HAP-1 (cell line): Measurements from ENCODE around the gene XIRP1.

Experiments used
- DNase-seq, 2 experiments: peaks; one replicate each; pipeline ENCODE4 v3.0.0-alpha.2; 2016 to 2020; ENCODE audit warnings: low spot score in 2 of 2
- H3K27me3 ChIP-seq: fragments of 250-450 bp; sonication (Bioruptor Pico); 2 replicates; pipeline ENCODE4 v1.5.1; 2020; ENCODE audit warnings: low read depth, mild to moderate bottlenecking, moderate library complexity
- H3K36me3 ChIP-seq: fragments of 250-450 bp; sonication (Bioruptor Pico); replicated peaks from 2 replicates; pipeline ENCODE4 v1.5.1; 2020; ENCODE audit warnings: mild to moderate bottlenecking
- H3K4me1 ChIP-seq: fragments of 250-450 bp; sonication (Bioruptor Pico); 2 replicates; pipeline ENCODE4 v1.5.1; 2020; ENCODE audit warnings: mild to moderate bottlenecking
- H3K4me3 ChIP-seq: fragments of 250-450 bp; sonication (Bioruptor Pico); 2 replicates; pipeline ENCODE4 v1.5.1; 2020; ENCODE audit warnings: mild to moderate bottlenecking, moderate library complexity
- H3K9me3 ChIP-seq: fragments of 250-450 bp; sonication (Bioruptor Pico); 2 replicates; pipeline ENCODE4 v1.5.1; 2020; ENCODE audit warnings: mild to moderate bottlenecking, moderate library complexity
- in situ Hi-C: fragments of 300-500 bp; cut with MboI; formaldehyde crosslinking; loops from 3 replicates; pipeline ENCODE4 v1.14.3; 2020; ENCODE audit warnings: low sequenced_read_pairs, inconsistent platforms, mixed read lengths

Gene XIRP1

GRCh38 chr3:39203860-39204259 is 11.5 kb upstream of the XIRP1 start:
- peaks cover 8% of the 10 kb centered on the region for H3K4me1 ChIP-seq
- in situ Hi-C loops = no loop called here
- H3K27me3 ChIP-seq = peaks cover 20% of the 10 kb centered on the region
- no peak for DNase-seq
- no peak overlapping the region for H3K4me3 ChIP-seq
- H3K9me3 ChIP-seq = no peaks in the 10 kb centered on the region
- no peaks in the 10 kb centered on the region for H3K36me3 ChIP-seq

- Histone ChIP-seq H3K4me1 (peaks cover 3% of the 10 kb centered on the region; the same call in 1 of the 2 replicates), H3K36me3 (no peaks in the 10 kb centered on the region), H3K9me3 (no peaks in the 10 kb centered on the region), H3K4me3 (no peak overlapping the region), H3K27me3 (peaks cover 20% of the 10 kb centered on the region)
- DNase-seq = no peak
- in situ Hi-C loops = no loop called here
These were observed 11.0 kb upstream of the XIRP1 start for GRCh38 chr3:39203402-39203801.

- Histone ChIP-seq H3K36me3 (no peaks in the 10 kb centered on the region), H3K4me3 (no peak overlapping the region), H3K4me1 (no peaks in the 10 kb centered on the region), H3K9me3 (no peaks in the 10 kb centered on the region), H3K27me3 (peaks cover 23% of the 10 kb centered on the region)
- in situ Hi-C loops = no loop called here
- DNase-seq = no peak
These were observed 9.7 kb upstream of the XIRP1 start for GRCh38 chr3:39202094-39202493.

GRCh38 chr3:39196671-39197356 is 4.4 kb upstream of the XIRP1 start:
- in situ Hi-C loops = no loop called here
- Histone ChIP-seq H3K4me3 (no peak overlapping the region), H3K27me3 (0 out of 2 replicates have a peak, but pooled peaks cover 4% of the 10 kb centered on the region), H3K9me3 (no peaks in the 10 kb centered on the region), H3K4me1 (no peaks in the 10 kb centered on the region), H3K36me3 (no peaks in the 10 kb centered on the region)
- DNase-seq = no peak

GRCh38 chr3:39196034-39196433 is 3.6 kb upstream of the XIRP1 start:
- in situ Hi-C loops = no loop called here

GRCh38 chr3:39193391-39193790 is 996 bp upstream of the XIRP1 start:
- H3K4me1 ChIP-seq = no peaks in the 10 kb centered on the region
- no peaks in the 10 kb centered on the region for H3K36me3 ChIP-seq
- no peak overlapping the region for H3K4me3 ChIP-seq
- H3K27me3 ChIP-seq = 0 out of 2 replicates have a peak, but pooled peaks cover 4% of the 10 kb centered on the region
- DNase-seq = no peak
- H3K9me3 ChIP-seq = no peaks in the 10 kb centered on the region
- in situ Hi-C loops = no loop called here

More at GRCh38 chr3:39196034-39196433, 3.6 kb upstream of the XIRP1 start:
- no peak for DNase-seq
- Histone ChIP-seq H3K9me3 (no peaks in the 10 kb centered on the region), H3K4me1 (no peaks in the 10 kb centered on the region), H3K36me3 (no peaks in the 10 kb centered on the region), H3K27me3 (0 out of 2 replicates have a peak, but pooled peaks cover 4% of the 10 kb centered on the region), H3K4me3 (no peak overlapping the region)

GRCh38 chr3:39191773-39192172 is 622 bp downstream of the XIRP1 start:
- in situ Hi-C loops = no loop called here
- no peaks in the 10 kb centered on the region for H3K4me1 ChIP-seq
- no peaks in the 10 kb centered on the region for H3K27me3 ChIP-seq
- H3K36me3 ChIP-seq = no peaks in the 10 kb centered on the region
- no peaks in the 10 kb centered on the region for H3K9me3 ChIP-seq
- no peak for DNase-seq
- no peak overlapping the region for H3K4me3 ChIP-seq

GRCh38 chr3:39191111-39191510 is 1.3 kb downstream of the XIRP1 start:
- Histone ChIP-seq H3K9me3 (no peaks in the 10 kb centered on the region), H3K27me3 (no peaks in the 10 kb centered on the region), H3K4me1 (no peaks in the 10 kb centered on the region), H3K36me3 (no peaks in the 10 kb centered on the region), H3K4me3 (no peak overlapping the region)
- no peak for DNase-seq
- in situ Hi-C loops = no loop called here

GRCh38 chr3:39190281-39191025 is 1.9 kb downstream of the XIRP1 start:
- no peak overlapping the region for H3K4me3 ChIP-seq
- no peak for DNase-seq
- in situ Hi-C loops = no loop called here
- H3K9me3 ChIP-seq = no peaks in the 10 kb centered on the region
- no peaks in the 10 kb centered on the region for H3K4me1 ChIP-seq
- H3K36me3 ChIP-seq = no peaks in the 10 kb centered on the region
- H3K27me3 ChIP-seq = no peaks in the 10 kb centered on the region

- Histone ChIP-seq H3K4me1 (no peaks in the 10 kb centered on the region), H3K9me3 (no peaks in the 10 kb centered on the region), H3K4me3 (no peak overlapping the region), H3K36me3 (no peaks in the 10 kb centered on the region), H3K27me3 (no peaks in the 10 kb centered on the region)
- DNase-seq = peak; percentile 56 to 75
- in situ Hi-C loops = loop anchor here (5.0 to 10.0 kb wide), 2 partner anchors 105 to 192 kb away; partner anchors contain the start of gene SLC25A38
These were observed 2.5 kb downstream of the XIRP1 start for GRCh38 chr3:39189959-39190269.

GRCh38 chr3:39189150-39189958 is 3.0 kb downstream of the XIRP1 start:
- H3K27me3 ChIP-seq = no peaks in the 10 kb centered on the region
- H3K36me3 ChIP-seq = no peaks in the 10 kb centered on the region
- no peaks in the 10 kb centered on the region for H3K9me3 ChIP-seq
- no peak for DNase-seq
- H3K4me3 ChIP-seq = no peak overlapping the region
- in situ Hi-C loops = loop anchor here (5.0 to 10.0 kb wide), 2 partner anchors 105 to 193 kb away; partner anchors contain the start of gene SLC25A38
- H3K4me1 ChIP-seq = no peaks in the 10 kb centered on the region

GRCh38 chr3:39188271-39189149 is 3.9 kb downstream of the XIRP1 start:
- Histone ChIP-seq H3K4me3 (no peak overlapping the region), H3K9me3 (no peaks in the 10 kb centered on the region), H3K4me1 (no peaks in the 10 kb centered on the region), H3K27me3 (no peaks in the 10 kb centered on the region), H3K36me3 (no peaks in the 10 kb centered on the region)
- no peak for DNase-seq
- in situ Hi-C loops = loop anchor here (5.0 to 10.0 kb wide), 2 partner anchors 106 to 194 kb away; partner anchors contain the start of gene SLC25A38
